Body of pancreas (tissue), 4 donors: ENCODE measurements around the gene TRIM62.

ENCODE experiments used
- CTCF ChIP-seq, 7 experiments: fragments of 450-650 bp in 4 of 7; fragments of 200-600 bp in 3 of 7; sonication (generic) in 3 of 7; IDR thresholded peaks; one replicate each; pipeline ENCODE4 v1.5.1; 2016 to 2019; ENCODE audit warnings: antibody characterized with exemption in 7 of 7
- POLR2A ChIP-seq, 3 donors: fragments of 450-650 bp; IDR thresholded peaks; one replicate each; pipeline ENCODE4 v1.6.1; 2016; ENCODE audit warnings: antibody characterized with exemption in 3 of 3, mild to moderate bottlenecking in 2 of 3

- TF ChIP-seq CTCF (IDR thresholded peaks at IDR 0.05): no peak
- TF ChIP-seq POLR2A (IDR thresholded peaks at IDR 0.05): no peak
Measured at GRCh38 chr1:33153650-33154049, 28.2 kb downstream of the TRIM62 start.
